Lung (tissue), 12 donors: Measurements from ENCODE around the gene SPATA4. TPM values are rescaled to one million over a fixed set of nuclear protein-coding genes. Genes with fewer than 3 reads are reported as not detected.

Experiments
- ATAC-seq: fragments of 200-7000 bp; cut with Tn5 transposase; one replicate; pipeline ENCODE4 v1.9.1; 2020; ENCODE audit warnings: moderate number of reproducible peaks; ENCODE audit not compliant: insufficient read depth, low FRiP score
- DNase-seq, 3 donors: peaks; one replicate each; pipeline ENCODE4 v3.0.0-alpha.2; 2013 to 2017
- H3K27ac ChIP-seq, 2 donors: one replicate each; pipeline ENCODE4 v1.5.1; 2013; ENCODE audit warnings: mild to moderate bottlenecking in 2 of 2, moderate library complexity in 2 of 2, control low read depth in 1 of 2, inconsistent platforms in 1 of 2, low read depth in 1 of 2, low read length in 1 of 2
- H3K27me3 ChIP-seq, 3 donors: one replicate each; pipeline ENCODE4 v1.5.1; 2013; ENCODE audit warnings: low read length in 2 of 3; ENCODE audit not compliant: control insufficient read depth in 3 of 3, insufficient read depth in 3 of 3
- H3K36me3 ChIP-seq, 4 donors: one replicate each; pipeline ENCODE4 v1.5.1; 2013; ENCODE audit warnings: low read length in 4 of 4, mild to moderate bottlenecking in 1 of 4, moderate library complexity in 1 of 4; ENCODE audit not compliant: control insufficient read depth in 4 of 4, insufficient read depth in 4 of 4
- H3K4me1 ChIP-seq, 5 donors: one replicate each; pipeline ENCODE4 v1.5.1; 2013; ENCODE audit warnings: low read length in 5 of 5, mild to moderate bottlenecking in 2 of 5, moderate library complexity in 1 of 5; ENCODE audit not compliant: control insufficient read depth in 5 of 5, insufficient read depth in 5 of 5
- H3K4me3 ChIP-seq: one replicate; pipeline ENCODE4 v1.5.1; 2013; ENCODE audit warnings: mild to moderate bottlenecking, control low read depth, moderate library complexity
- H3K9ac ChIP-seq, 2 donors: one replicate each; pipeline ENCODE4 v1.5.1; 2013; ENCODE audit warnings: low read length in 2 of 2, control low read depth in 1 of 2; ENCODE audit not compliant: insufficient read depth in 1 of 2
- H3K9me3 ChIP-seq, 4 donors: one replicate each; pipeline ENCODE4 v1.5.1; 2013; ENCODE audit warnings: low read length in 3 of 4, mild to moderate bottlenecking in 1 of 4, moderate library complexity in 1 of 4; ENCODE audit not compliant: control insufficient read depth in 4 of 4, insufficient read depth in 3 of 4
- CTCF ChIP-seq: IDR thresholded peaks from 2 replicates; pipeline ENCODE4 v1.5.1; 2012; ENCODE audit warnings: mild to moderate bottlenecking; ENCODE audit errors: control extremely low read depth, extremely low read depth
- WGBS, 2 donors: extraction: QIAGEN DNeasy Blood & Tissue Kit; methylation state at CpG; one replicate each; pipeline ENCODE4 v1.1.7; 2013; 5-methylcytosine and 5-hydroxymethylcytosine counted together
- polyA plus RNA-seq, 2 donors: library from polyadenylated mRNA; stranded (reverse); fragments of 200-250 nt; gene quantifications; one replicate each; pipeline ENCODE4 v1.2.1, GENCODE V29; 2013
- total RNA-seq, 2 donors: library from RNA; depleted of rRNA in 1 of 2; stranded (reverse); fragments of >200 nt in 1 of 2; gene quantifications; one replicate each; pipeline ENCODE4 v1.2.1, GENCODE V29; 2014 to 2021
- donor health status: control.
- donor health status: control.
- donor health status: Bipolar disorder and iron deficiency.
- donor health status: healthy.
- donor health status: DM: yes; HTN: yes; CAD: no.

Gene SPATA4
- total and polyA plus RNA-seq, 4 donors: 1.1 to 4.1 (median 2.2) TPM

DNA sequence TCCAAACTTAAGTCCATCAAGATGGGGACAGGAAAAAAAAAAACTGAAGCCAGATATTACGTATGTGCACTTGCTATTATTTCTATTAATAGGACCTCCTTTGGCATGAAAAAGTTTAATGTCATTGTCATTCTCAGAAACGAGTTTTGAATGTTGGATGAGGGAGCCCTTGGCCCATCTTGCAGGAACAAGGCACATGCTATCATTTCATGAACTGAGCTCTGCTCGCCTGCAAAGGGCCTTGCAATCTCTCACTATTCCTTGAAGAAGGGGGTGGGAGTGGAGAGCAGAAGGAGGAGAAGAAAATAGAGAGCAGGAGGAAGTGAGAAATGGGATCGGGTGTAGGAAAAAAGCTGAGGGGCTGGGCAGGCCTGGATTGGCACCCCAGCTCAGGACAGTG is 34.3 kb upstream of the SPATA4 start:
- peaks cover 0 to 2% (median 0%) of the 10 kb centered on the region in 5 donors for H3K4me1 ChIP-seq
- no peak overlapping the region for H3K4me3 ChIP-seq
- no peaks in the 10 kb centered on the region for H3K9me3 ChIP-seq
- WGBS, 2 donors: 64 to 72% methylated on average over 4 of the region's 4 CpGs
- no peak for TF ChIP-seq CTCF
- no peaks in the 10 kb centered on the region for H3K36me3 ChIP-seq
- no peak for DNase-seq
- no peaks in the 10 kb centered on the region for H3K27me3 ChIP-seq
- ATAC-seq: no peak
- H3K27ac ChIP-seq: peak overlapping the region in 1 of 2 donors; percentile 25
- no peak overlapping the region for H3K9ac ChIP-seq

GRCh38 chr4:176226736-176227135 is 31.4 kb upstream of the SPATA4 start:
- no peak overlapping the region for H3K9ac ChIP-seq
- 64 to 80% methylated on average over 5 of the region's 5 CpGs for WGBS, 2 donors
- ATAC-seq (no peak), DNase-seq (no peak)
- no peaks in the 10 kb centered on the region for H3K36me3 ChIP-seq
- no peak for TF ChIP-seq CTCF
- peaks cover 0 to 2% (median 0%) of the 10 kb centered on the region in 5 donors for H3K4me1 ChIP-seq
- no peaks in the 10 kb centered on the region for H3K27me3 ChIP-seq
- H3K9me3 ChIP-seq: no peaks in the 10 kb centered on the region
- no peak overlapping the region for H3K27ac ChIP-seq
- H3K4me3 ChIP-seq: no peak overlapping the region

- no peak for TF ChIP-seq CTCF
- Histone ChIP-seq H3K27me3 (no peaks in the 10 kb centered on the region), H3K4me1 (no peaks in the 10 kb centered on the region), H3K27ac (no peak overlapping the region), H3K9me3 (no peaks in the 10 kb centered on the region), H3K36me3 (no peaks in the 10 kb centered on the region), H3K9ac (no peak overlapping the region), H3K4me3 (no peak overlapping the region)
- ATAC-seq: no peak
- DNase-seq: no peak
- 79 to 87% methylated on average over 2 of the region's 2 CpGs for WGBS, 2 donors
These were observed 28.2 kb upstream of the SPATA4 start for GRCh38 chr4:176223561-176223960.

DNA sequence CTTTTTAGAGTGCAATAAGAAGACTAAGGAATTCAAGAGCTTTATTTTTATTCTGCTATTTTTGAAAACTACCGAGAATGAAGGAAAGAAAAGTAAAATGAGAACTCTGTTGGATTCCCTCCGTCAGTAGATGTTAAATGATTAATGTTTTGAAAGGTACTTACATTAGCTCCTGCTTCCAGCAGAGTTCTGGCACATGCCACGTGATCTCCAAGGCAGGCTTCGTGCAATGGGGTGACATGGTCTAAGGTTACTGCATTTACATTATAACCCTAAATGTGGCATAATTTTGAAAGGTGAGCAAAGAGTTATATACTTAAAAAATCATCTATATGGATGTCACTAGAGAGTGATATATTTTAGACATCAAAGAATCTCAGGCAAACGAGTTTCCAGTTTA is 26.8 kb upstream of the SPATA4 start:
- H3K4me1 ChIP-seq: no peaks in the 10 kb centered on the region
- no peaks in the 10 kb centered on the region for H3K9me3 ChIP-seq
- 71 to 84% methylated on average over 5 of the region's 5 CpGs for WGBS, 2 donors
- no peaks in the 10 kb centered on the region for H3K27me3 ChIP-seq
- no peak overlapping the region for H3K27ac ChIP-seq
- no peaks in the 10 kb centered on the region for H3K36me3 ChIP-seq
- no peak for ATAC-seq
- no peak for TF ChIP-seq CTCF
- DNase-seq: no peak
- no peak overlapping the region for H3K4me3 ChIP-seq
- H3K9ac ChIP-seq: no peak overlapping the region
